HG02642 (cell line): ENCODE results near the gene GPHB5.
"Not testable (repeated sequence)": the region's sequence is repeated elsewhere in the genome, so short reads cannot be mapped to it uniquely, and the experiment has no call there.

Source experiments
- ATAC-seq: cut with Tn5 transposase; IDR thresholded peaks from one replicate; pipeline ENCODE4 v1.9.1; 2021; ENCODE audit warnings: mild to moderate bottlenecking; ENCODE audit not compliant: unreplicated experiment, poor library complexity

GPHB5 gene

DNA sequence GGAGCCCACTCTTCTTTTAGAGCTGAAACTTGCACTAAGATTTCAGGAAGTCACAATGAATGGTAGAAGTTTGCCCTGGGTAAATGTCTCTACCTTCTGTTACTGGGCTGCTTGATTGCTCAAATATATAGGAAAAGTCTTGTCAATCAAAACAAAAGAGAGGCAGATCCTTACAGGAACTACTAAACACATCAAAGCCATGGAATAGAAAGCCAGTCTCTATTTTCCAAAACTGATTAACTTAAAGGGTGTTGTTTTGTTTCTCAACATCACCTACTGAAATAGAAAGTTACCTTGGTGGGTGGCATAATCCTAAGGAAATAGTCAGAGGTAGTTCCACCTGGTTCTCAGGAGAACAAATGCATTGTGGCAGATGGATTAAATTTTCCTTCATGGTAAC lies at the start of gene GPHB5:
Gene GPHB5 (minus strand): TSS at position 101 of the 400 bp plus-strand sequence. CDS start 1,086 bp downstream, outside the sequence.
- no peak for ATAC-seq

- ATAC-seq, result no peak
Observed at GRCh38 chr14:63367742-63368364, 49.1 kb upstream of the GPHB5 start.

DNA sequence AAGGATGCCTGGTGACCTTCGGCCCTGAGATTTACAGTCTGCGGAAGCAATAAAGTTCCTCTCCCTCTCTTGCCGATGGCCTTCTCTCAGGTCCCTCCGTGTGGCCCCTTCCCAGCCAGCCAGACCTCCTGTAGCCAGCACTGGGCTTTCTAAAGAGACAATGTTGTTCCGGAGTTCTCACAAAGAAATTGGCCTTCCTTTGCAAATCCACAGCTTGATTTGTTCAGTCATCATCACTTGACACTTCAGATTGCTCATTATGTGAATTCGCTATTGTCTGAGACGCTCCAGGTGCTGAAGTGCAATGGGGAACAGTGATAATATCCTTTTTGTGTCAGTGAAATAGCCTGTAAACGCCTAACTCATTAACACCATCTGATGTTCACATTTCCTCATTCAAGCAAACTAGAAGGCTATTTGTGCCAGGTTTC lies 43.7 kb upstream of the GPHB5 start:
- no peak for ATAC-seq

- no peak for ATAC-seq
Observed at GRCh38 chr14:63361790-63362189, 43.1 kb upstream of the GPHB5 start.

GRCh38 chr14:63357841-63358240 lies 39.1 kb upstream of the GPHB5 start:
- ATAC-seq, result no peak

DNA sequence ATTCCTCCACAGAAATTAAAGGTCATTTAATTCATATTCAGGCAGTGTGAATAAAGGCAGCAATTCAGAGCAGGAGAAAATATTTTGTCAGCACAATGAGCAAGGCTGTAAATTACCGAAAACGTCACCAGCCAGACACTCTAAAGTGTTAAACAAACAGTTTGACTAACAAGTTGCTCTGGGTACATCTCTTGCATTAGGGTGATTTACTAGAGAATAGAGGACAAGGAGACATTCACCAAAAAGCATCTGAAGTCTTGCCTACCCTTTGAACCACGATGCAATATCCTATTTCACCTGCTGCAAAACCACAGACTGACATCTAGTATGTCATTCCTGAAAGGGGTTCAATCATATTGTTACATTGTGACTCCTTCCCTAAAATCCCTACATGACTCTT lies 27.1 kb upstream of the GPHB5 start:
- no peak for ATAC-seq

DNA sequence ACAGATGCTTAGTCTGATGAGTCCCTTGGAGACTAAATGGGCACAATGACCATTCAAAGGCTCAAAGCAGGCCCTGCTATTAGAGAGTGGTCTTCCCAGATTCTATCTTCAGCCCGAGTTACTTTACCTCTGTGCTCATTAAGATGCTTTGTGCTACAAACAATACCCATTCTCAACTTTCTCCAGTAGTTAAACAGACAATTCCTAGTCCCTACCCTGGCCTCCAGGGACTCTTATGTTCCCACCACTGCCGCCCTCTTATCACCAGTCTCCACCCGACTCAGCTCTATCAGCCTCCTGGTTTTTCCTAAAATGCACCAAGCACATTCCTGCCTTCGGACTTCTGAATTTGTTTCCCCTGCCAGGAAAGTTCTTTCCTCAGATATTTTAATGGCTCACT lies 25.6 kb upstream of the GPHB5 start:
- no peak for ATAC-seq

- ATAC-seq, result no peak
Observed at GRCh38 chr14:63343878-63344277, 25.1 kb upstream of the GPHB5 start.

- ATAC-seq, result no peak
Observed at GRCh38 chr14:63342371-63342770, 23.6 kb upstream of the GPHB5 start.

- ATAC-seq, result no peak
Observed at GRCh38 chr14:63328787-63329737, 10.3 kb upstream of the GPHB5 start.

- no peak for ATAC-seq
Observed at GRCh38 chr14:63326840-63327239, 8.1 kb upstream of the GPHB5 start.

DNA sequence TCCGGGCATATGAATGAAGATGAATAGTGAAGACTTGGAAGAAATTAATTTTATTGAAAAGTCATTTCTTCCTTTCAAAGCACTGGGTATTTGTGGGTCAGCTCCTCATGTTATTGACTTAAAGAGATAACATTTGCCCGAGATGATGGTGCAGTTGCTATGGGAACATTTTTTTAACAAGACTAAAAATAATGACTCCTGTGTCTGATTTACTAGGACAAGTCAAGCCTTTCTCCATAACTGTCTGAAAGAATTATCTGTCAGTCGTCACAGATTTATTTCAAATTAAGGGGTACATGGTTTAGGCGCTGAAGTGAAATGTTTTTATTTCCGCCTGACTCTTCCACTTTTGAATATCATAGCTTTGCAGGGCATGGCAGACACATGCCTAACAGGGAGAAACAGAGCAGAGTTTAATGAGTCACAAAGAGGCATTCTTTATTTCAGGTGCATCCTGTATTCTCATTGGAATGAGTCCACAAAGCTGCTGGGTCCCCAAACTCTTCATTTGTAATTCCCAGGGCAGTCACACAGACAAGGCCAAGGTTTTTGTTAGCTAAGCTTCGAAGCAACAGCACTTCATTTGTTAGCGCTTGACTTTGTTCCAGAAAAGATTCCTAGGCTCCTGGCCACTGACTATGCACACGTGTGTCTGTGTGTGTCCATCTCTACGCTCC lies 4.3 kb upstream of the GPHB5 start:
- no peak for ATAC-seq

GRCh38 chr14:63322472-63322871 lies 3.7 kb upstream of the GPHB5 start:
- no peak for ATAC-seq

- no peak for ATAC-seq
Observed at GRCh38 chr14:63308723-63309317, 9.9 kb downstream of the GPHB5 start.

DNA sequence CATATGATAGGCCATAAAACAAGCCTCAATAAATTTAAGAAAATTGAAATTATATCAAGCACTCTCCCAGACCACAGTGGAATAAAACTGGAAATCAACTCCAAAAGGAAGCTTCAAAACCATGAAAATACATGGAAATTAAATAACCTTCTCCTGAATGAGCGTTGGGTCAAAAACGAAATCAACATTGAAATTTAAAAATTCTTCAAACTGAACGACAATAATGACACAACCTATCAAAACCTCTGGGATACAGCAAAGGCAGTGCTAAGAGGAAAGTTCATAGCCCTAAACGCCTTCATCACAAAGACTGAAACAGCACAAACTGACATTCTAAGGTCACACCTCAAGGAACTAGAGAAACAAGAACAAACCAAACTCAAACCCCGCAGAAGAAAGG lies 14.3 kb downstream of the GPHB5 start:
- ATAC-seq, result not testable (repeated sequence)

- ATAC-seq, result no peak
Observed at GRCh38 chr14:63301891-63302534, 16.7 kb downstream of the GPHB5 start.

DNA sequence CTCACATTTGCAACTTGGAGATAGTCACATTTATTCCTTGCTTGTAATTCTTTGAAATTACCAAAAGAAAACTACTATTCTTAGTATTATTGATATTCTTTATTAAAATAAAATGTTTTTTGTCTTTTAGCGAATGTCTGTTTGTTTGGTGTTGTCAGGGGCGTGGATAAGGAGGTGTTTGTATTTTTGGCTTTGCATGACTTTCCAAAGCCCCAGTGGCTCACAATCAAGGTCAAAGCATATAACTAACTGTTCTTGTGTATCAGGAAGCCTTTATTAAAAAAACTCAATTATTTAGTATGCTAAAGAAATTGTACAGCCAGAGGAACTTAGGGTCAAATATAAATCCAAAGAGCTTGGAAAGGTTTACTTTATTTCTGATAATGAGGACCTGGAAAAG lies 17.9 kb downstream of the GPHB5 start:
- no peak for ATAC-seq

DNA sequence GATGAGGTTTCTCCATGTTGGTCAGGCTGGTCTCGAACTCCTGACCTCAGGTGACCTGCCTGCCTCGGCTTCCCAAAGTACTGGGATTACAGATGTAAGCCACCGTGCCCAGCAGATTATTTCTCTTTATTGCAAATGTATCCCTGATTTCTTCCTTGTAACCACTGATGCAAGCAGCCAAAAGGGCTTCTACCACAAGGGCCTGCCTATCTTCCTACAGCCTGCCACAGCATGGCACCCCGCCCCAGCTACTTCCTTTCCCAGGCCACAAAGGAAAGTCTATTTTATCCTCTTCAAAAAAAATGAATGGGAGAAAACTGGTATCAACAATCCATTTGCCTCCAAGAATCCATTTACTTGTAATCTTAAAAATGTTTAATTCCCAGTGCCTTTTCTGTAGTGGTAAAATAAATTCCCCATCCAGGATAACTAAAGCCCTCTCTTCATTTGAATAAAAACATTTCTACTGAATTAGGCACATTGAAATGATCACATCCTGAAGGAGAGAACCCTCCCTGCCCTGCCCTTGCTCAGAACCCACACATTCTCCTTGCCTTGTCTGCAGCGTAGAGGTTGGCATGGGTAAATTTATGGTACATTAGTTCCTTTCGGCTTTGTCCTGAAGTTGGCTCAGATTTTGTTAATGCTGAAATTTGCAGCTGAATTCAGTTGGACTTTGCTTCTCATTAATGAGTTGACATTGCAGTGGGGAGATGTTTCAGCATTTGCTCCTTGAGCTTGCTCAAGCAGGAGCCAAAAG lies 19.2 kb downstream of the GPHB5 start:
- no peak for ATAC-seq

GRCh38 chr14:63297372-63298063 lies 21.2 kb downstream of the GPHB5 start:
- no peak for ATAC-seq
